ENCODE measurements around the gene CDK18.

The CDK18 gene

DNA sequence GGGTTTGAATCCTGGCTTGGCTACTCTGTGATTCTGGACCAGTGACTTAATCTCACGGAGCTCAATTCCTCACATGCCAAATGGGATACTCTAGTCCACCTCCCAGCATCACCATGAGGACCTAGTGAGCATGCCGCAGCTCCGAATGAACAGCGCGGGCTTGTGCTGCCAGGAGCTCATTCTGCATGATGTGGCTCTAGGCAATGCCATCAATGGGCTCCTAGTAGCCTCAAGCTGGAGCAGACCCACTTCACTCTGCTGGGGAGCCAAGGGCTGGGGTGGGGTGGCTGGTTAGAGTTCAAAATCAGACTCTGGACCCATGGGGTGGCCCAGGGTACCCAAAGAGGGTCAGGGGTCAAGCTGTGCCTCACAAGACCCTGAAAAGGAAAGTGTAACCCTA is 41.5 kb downstream of the CDK18 start:
- H3K27me3 ChIP-seq (ENCODE audit: control insufficient read depth in 2 of 2, insufficient read depth in 2 of 2, low read length in 2 of 2), result no peaks in the 10 kb centered on the region

DNA sequence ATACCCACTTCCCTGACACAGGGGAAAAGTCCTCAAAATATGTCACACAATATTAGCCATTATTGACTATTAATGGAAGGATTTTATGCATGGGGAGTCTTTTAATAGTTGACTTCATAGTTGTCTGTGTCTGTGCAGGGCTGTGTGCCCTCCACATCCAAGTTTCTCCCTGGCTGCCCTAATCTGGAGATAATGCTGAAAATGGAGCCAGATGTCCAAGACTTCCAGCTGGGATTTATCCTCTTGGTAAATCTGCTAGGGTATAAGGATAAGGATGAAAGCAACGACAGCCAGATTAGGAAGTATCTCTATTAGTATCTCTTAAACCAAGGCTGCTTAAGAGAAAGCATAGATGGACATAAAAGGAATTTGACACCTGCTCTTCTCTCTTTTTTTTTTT is 42.1 kb downstream of the CDK18 start:
- Histone ChIP-seq H3K9me3 (ENCODE audit: control insufficient read depth in 2 of 2, low read length in 2 of 2) (no peaks in the 10 kb centered on the region), H3K36me3 (ENCODE audit: control insufficient read depth in 2 of 2, insufficient read depth in 2 of 2, low read length in 2 of 2) (no peaks in the 10 kb centered on the region), H3K4me1 (ENCODE audit: control insufficient read depth in 2 of 2, insufficient read depth in 2 of 2, low read length in 2 of 2) (peaks cover 0 to 16% of the 10 kb centered on the region in 2 donors), H3K27me3 (ENCODE audit: control insufficient read depth in 2 of 2, insufficient read depth in 2 of 2, low read length in 2 of 2) (no peaks in the 10 kb centered on the region), H3K9ac (ENCODE audit: low read depth in 1 of 2, low read length in 2 of 2) (no peak overlapping the region), H3K4me3 (ENCODE audit: low read length in 2 of 2) (no peak overlapping the region), H3K27ac (ENCODE audit: low read depth in 2 of 2, low read length in 2 of 2) (no peak overlapping the region)

More for the DNA sequence above, 41.5 kb downstream of the CDK18 start:
- no peaks in the 10 kb centered on the region for H3K9me3 ChIP-seq (ENCODE audit: control insufficient read depth in 2 of 2, low read length in 2 of 2)
- H3K36me3 ChIP-seq (ENCODE audit: control insufficient read depth in 2 of 2, insufficient read depth in 2 of 2, low read length in 2 of 2), result no peaks in the 10 kb centered on the region
- H3K27ac ChIP-seq (ENCODE audit: low read depth in 2 of 2, low read length in 2 of 2), result no peak overlapping the region
- H3K4me1 ChIP-seq (ENCODE audit: control insufficient read depth in 2 of 2, insufficient read depth in 2 of 2, low read length in 2 of 2), result peaks cover 0 to 16% of the 10 kb centered on the region in 2 donors
- H3K9ac ChIP-seq (ENCODE audit: low read depth in 1 of 2, low read length in 2 of 2), result no peak overlapping the region
- H3K4me3 ChIP-seq (ENCODE audit: low read length in 2 of 2), result no peak overlapping the region

DNA sequence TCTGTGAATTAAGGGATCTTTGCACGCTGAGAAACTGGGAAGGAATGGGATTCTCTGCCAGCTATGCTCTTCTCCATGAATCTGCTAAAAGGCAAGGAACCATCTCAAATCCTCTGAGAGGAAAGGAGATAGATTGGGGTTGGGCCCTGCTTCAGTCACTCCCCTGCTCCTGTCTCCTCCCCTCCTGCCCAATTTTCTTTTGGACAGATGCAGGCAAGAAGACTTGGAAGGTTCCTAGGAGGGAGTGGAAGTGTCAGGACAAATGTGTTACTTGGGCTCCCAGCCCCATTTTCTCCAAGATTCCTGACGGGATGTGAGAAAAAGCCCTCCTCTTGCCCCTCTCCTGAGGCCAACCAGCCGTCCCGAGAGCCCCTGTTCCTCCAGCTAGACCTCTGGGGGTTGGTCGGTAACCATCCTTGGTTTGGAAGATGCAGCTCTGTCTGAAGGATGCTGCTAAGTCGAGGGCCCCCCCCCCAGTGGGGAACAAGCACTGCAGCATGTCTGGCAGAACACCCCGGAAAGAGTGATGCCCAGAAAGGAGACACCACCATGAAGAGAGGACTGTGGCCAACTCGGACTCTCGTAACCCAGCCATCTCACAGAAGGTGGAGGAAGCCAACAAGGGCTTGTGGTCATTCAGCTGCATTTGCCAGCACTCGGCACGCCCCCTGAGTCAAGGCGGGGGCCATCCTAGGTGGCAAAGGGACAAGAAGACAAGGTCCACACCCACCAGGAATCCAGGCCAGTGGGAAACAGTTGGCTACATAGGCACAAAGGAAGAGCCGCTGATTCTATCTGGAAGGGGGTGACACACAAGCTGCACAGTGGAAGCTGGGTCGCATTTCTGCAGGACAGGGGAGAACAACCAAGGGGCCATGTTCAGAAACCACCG is 43.7 kb downstream of the CDK18 start:
- Histone ChIP-seq H3K9ac (ENCODE audit: low read depth in 1 of 2, low read length in 2 of 2) (no peak overlapping the region), H3K27ac (ENCODE audit: low read depth in 2 of 2, low read length in 2 of 2) (no peak overlapping the region), H3K27me3 (ENCODE audit: control insufficient read depth in 2 of 2, insufficient read depth in 2 of 2, low read length in 2 of 2) (no peaks in the 10 kb centered on the region), H3K4me3 (ENCODE audit: low read length in 2 of 2) (no peak overlapping the region), H3K9me3 (ENCODE audit: control insufficient read depth in 2 of 2, low read length in 2 of 2) (no peaks in the 10 kb centered on the region), H3K36me3 (ENCODE audit: control insufficient read depth in 2 of 2, insufficient read depth in 2 of 2, low read length in 2 of 2) (no peaks in the 10 kb centered on the region), H3K4me1 (ENCODE audit: control insufficient read depth in 2 of 2, insufficient read depth in 2 of 2, low read length in 2 of 2) (peaks cover 0 to 16% of the 10 kb centered on the region in 2 donors)

DNA sequence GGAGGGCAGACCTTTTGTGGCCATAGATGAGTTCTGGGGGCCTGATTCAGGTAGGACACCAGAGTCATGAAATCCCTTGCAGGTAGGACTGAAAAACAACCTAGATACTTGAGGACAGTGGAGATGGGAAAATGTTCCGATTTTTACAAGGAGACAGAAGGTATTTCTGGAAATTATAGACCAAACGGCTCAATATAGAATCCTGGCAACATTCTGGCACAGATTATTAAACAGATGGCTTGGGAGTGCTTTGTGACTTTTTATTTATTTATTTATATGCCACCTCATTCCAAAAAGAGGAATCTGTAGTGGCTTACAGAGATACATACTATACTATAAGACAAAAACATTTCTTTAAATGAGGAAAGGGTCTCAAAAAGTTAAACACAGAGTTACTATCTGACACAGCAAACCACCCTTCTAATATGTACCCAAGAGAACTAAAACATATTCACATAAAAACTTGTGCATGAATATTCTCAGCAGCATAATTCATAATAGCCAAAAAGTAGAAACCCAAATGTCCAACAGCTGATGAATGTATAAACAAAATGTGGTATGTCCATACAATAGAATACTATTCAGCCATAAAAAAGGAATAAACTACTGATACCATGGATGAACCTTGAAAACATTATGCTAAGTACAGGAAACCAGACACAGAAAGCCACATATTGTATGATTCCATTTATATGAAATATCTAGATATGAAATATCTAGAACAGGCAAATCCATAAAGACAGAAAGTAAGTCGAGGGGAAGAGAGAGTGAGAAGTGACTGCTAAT is 49.8 kb downstream of the CDK18 start:
- Histone ChIP-seq H3K36me3 (ENCODE audit: control insufficient read depth in 2 of 2, insufficient read depth in 2 of 2, low read length in 2 of 2) (no peaks in the 10 kb centered on the region), H3K27me3 (ENCODE audit: control insufficient read depth in 2 of 2, insufficient read depth in 2 of 2, low read length in 2 of 2) (no peaks in the 10 kb centered on the region), H3K9ac (ENCODE audit: low read depth in 1 of 2, low read length in 2 of 2) (no peak overlapping the region), H3K9me3 (ENCODE audit: control insufficient read depth in 2 of 2, low read length in 2 of 2) (no peaks in the 10 kb centered on the region), H3K4me1 (ENCODE audit: control insufficient read depth in 2 of 2, insufficient read depth in 2 of 2, low read length in 2 of 2) (peaks cover 0 to 10% of the 10 kb centered on the region in 2 donors), H3K27ac (ENCODE audit: low read depth in 2 of 2, low read length in 2 of 2) (no peak overlapping the region), H3K4me3 (ENCODE audit: low read length in 2 of 2) (no peak overlapping the region)

DNA sequence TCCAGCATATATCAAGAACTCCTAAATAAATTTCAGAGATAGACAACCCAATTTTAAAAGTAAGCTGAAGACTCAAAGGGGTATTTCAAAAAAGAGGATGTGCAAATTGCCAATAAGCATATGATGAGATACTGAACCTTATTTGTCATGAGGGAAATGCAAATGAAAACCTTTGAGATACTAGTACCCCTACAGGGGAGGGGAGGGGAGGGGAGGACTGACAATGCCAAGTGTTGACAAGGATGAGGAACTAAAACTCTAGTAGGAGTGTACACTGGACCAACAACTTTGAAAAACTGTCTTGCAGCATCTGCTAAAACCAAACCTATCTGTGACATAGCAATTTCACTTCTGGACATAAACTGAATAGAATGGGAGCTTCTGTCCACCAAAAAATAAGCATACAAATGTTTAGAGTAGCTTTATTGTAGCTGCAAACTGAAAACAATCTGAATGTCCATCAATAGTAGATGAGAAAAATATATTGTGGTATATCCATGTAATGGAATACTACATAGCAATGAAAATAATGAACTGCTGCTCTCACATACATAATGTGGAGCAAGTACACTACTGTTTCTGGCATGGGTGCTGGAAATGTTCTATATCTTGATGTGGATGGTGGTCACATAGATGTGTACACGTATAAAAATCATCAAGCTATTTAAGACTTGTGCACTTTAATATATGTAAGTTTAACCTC is 57.2 kb downstream of the CDK18 start:
- Histone ChIP-seq H3K4me1 (ENCODE audit: control insufficient read depth in 2 of 2, insufficient read depth in 2 of 2, low read length in 2 of 2) (peaks cover 16 to 17% of the 10 kb centered on the region in 2 donors), H3K36me3 (ENCODE audit: control insufficient read depth in 2 of 2, insufficient read depth in 2 of 2, low read length in 2 of 2) (no peaks in the 10 kb centered on the region), H3K4me3 (ENCODE audit: low read length in 2 of 2) (no peak overlapping the region)

DNA sequence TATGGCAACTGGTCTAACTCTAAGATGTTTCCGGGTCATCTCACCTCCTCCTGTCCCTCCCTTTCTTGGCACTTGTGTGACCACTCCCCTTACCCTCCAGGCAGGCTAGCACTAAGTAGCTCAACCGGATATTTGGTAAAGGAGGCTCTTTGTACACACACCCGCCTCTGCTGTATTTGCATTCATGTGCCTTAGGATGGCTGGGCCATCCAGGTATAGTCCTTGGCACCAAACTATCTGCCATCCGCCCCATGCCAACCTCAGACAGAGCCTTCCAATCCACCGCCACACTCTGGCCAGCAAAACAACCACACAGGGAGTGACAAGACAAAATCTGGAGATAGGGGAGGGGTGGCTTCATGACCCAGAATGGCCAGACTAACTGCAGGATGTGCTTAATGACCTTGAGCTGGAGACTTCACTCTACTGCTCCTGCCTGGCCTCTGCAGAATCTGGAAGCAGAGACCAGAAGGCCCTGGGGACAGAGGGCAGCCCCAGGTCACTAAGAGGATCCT is 59.5 kb downstream of the CDK18 start:
- Histone ChIP-seq H3K36me3 (ENCODE audit: control insufficient read depth in 2 of 2, insufficient read depth in 2 of 2, low read length in 2 of 2) (no peaks in the 10 kb centered on the region), H3K9me3 (ENCODE audit: control insufficient read depth in 2 of 2, low read length in 2 of 2) (peaks cover 0 to 6% of the 10 kb centered on the region in 2 donors), H3K9ac (ENCODE audit: low read depth in 1 of 2, low read length in 2 of 2) (no peak overlapping the region), H3K27me3 (ENCODE audit: control insufficient read depth in 2 of 2, insufficient read depth in 2 of 2, low read length in 2 of 2) (peaks cover 0 to 4% of the 10 kb centered on the region in 2 donors), H3K4me3 (ENCODE audit: low read length in 2 of 2) (no peak overlapping the region), H3K27ac (ENCODE audit: low read depth in 2 of 2, low read length in 2 of 2) (peak overlapping the region; percentile 74 to 81), H3K4me1 (ENCODE audit: control insufficient read depth in 2 of 2, insufficient read depth in 2 of 2, low read length in 2 of 2) (peaks cover 20 to 23% of the 10 kb centered on the region in 2 donors)

More for the DNA sequence above, 57.2 kb downstream of the CDK18 start:
- Histone ChIP-seq H3K9ac (ENCODE audit: low read depth in 1 of 2, low read length in 2 of 2) (no peak overlapping the region), H3K9me3 (ENCODE audit: control insufficient read depth in 2 of 2, low read length in 2 of 2) (peaks cover 0 to 6% of the 10 kb centered on the region in 2 donors), H3K27ac (ENCODE audit: low read depth in 2 of 2, low read length in 2 of 2) (no peak overlapping the region), H3K27me3 (ENCODE audit: control insufficient read depth in 2 of 2, insufficient read depth in 2 of 2, low read length in 2 of 2) (no peaks in the 10 kb centered on the region)

DNA sequence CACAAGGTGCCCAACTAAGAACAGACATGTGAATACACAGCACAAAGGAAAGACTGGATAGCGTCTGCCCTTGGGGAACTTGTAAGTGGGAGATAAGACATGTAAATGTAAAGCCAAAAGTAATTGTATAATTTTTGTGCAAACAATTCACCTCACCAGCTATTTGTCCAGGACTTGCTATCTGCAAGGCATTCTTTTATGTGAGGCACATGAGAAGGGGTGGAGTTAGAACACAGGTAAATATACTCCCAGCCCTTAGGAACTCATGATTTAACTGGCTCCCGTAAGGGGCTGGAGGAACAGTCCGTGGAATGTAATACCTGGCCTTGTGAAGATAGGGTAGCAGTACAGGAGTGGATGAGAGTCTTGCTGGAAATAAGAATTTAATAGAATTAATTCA is 61.3 kb downstream of the CDK18 start:
- peaks cover 2 to 7% of the 10 kb centered on the region in 2 donors for H3K27me3 ChIP-seq (ENCODE audit: control insufficient read depth in 2 of 2, insufficient read depth in 2 of 2, low read length in 2 of 2)

DNA sequence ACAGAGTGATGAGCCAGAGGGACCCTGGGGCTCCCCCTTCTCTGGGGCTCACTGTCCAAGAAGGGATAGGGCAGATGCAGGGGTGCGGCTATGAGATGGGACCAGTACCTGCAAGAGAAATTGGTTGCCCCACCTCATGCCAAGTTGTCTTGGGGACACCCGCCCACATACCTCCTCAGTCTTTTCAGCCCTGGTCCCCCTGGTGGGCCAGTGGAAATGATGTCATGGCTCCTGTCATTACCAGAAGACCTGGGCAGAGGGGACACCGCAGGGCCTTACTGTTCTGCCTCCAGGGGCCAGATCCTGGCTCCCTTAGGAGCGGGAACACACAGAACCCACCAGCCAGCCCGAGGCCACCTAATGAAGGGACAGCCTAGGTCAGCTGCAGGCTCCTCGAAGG is 63.2 kb downstream of the CDK18 start:
- H3K27me3 ChIP-seq (ENCODE audit: control insufficient read depth in 2 of 2, insufficient read depth in 2 of 2, low read length in 2 of 2), result peaks cover 2 to 11% of the 10 kb centered on the region in 2 donors
- H3K27ac ChIP-seq (ENCODE audit: low read depth in 2 of 2, low read length in 2 of 2), result no peak overlapping the region
- peaks cover 25 to 30% of the 10 kb centered on the region in 2 donors for H3K4me1 ChIP-seq (ENCODE audit: control insufficient read depth in 2 of 2, insufficient read depth in 2 of 2, low read length in 2 of 2)

More for the DNA sequence above, 61.3 kb downstream of the CDK18 start:
- Histone ChIP-seq H3K9me3 (ENCODE audit: control insufficient read depth in 2 of 2, low read length in 2 of 2) (peaks cover 0 to 6% of the 10 kb centered on the region in 2 donors), H3K9ac (ENCODE audit: low read depth in 1 of 2, low read length in 2 of 2) (peak overlapping the region in 1 of 2 donors; percentile 18), H3K36me3 (ENCODE audit: control insufficient read depth in 2 of 2, insufficient read depth in 2 of 2, low read length in 2 of 2) (no peaks in the 10 kb centered on the region), H3K4me1 (ENCODE audit: control insufficient read depth in 2 of 2, insufficient read depth in 2 of 2, low read length in 2 of 2) (peaks cover 25 to 30% of the 10 kb centered on the region in 2 donors), H3K4me3 (ENCODE audit: low read length in 2 of 2) (no peak overlapping the region), H3K27ac (ENCODE audit: low read depth in 2 of 2, low read length in 2 of 2) (peak overlapping the region; percentile 39 to 75)

DNA sequence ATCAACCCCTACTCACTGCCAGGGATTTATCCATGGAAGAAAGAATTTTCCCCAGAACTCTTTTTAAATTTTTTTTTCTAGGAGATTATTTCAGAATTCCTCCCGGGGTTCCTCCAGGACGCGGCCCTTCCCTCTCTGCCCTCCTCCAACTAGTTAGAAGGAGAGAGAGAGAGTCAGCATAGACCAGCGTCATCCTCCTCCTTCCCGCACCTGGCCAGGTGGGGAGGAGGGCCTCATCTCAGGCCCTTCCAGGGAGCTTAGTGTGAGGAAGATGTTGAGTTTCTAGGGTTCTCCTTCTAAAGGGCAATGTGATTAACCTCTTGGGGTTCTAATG is 63.6 kb downstream of the CDK18 start:
- Histone ChIP-seq H3K4me3 (ENCODE audit: low read length in 2 of 2) (peak overlapping the region; percentile 28 to 48), H3K4me1 (ENCODE audit: control insufficient read depth in 2 of 2, insufficient read depth in 2 of 2, low read length in 2 of 2) (peaks cover 25 to 30% of the 10 kb centered on the region in 2 donors), H3K27me3 (ENCODE audit: control insufficient read depth in 2 of 2, insufficient read depth in 2 of 2, low read length in 2 of 2) (peaks cover 2 to 11% of the 10 kb centered on the region in 2 donors), H3K9me3 (ENCODE audit: control insufficient read depth in 2 of 2, low read length in 2 of 2) (no peaks in the 10 kb centered on the region), H3K9ac (ENCODE audit: low read depth in 1 of 2, low read length in 2 of 2) (peak overlapping the region in 1 of 2 donors; percentile 69), H3K27ac (ENCODE audit: low read depth in 2 of 2, low read length in 2 of 2) (peak overlapping the region; percentile 13 to 35), H3K36me3 (ENCODE audit: control insufficient read depth in 2 of 2, insufficient read depth in 2 of 2, low read length in 2 of 2) (no peaks in the 10 kb centered on the region)

More for the DNA sequence above, 63.2 kb downstream of the CDK18 start:
- Histone ChIP-seq H3K9me3 (ENCODE audit: control insufficient read depth in 2 of 2, low read length in 2 of 2) (no peaks in the 10 kb centered on the region), H3K9ac (ENCODE audit: low read depth in 1 of 2, low read length in 2 of 2) (peak overlapping the region in 1 of 2 donors; percentile 69), H3K4me3 (ENCODE audit: low read length in 2 of 2) (no peak overlapping the region), H3K36me3 (ENCODE audit: control insufficient read depth in 2 of 2, insufficient read depth in 2 of 2, low read length in 2 of 2) (no peaks in the 10 kb centered on the region)
